ENCODE data around the gene ITPR3. TPM values are rescaled to one million over a fixed set of nuclear protein-coding genes. Genes with fewer than 3 reads are reported as not detected.

The ITPR3 gene
- total RNA-seq, 1 experiment from 2014 or later = 103 TPM

- Histone ChIP-seq H2AFZ (ENCODE audit: low read depth, low read length, poor library complexity, severe bottlenecking) (peak overlapping the region; percentile 46), H4K20me1 (ENCODE audit: insufficient read depth) (no peaks in the 10 kb centered on the region), H3K4me2 (ENCODE audit: low read length) (0 out of 2 replicates have a peak overlapping the region, but pooled peaks have one; percentile 11), H3K9me2 (ENCODE audit: insufficient read depth) (no peaks in the 10 kb centered on the region), H3K9ac (ENCODE audit: low read length) (no peak overlapping the region), H3K27me3 (ENCODE audit: insufficient read depth, low read length) (no peaks in the 10 kb centered on the region), H3K4me3 (replicated peaks in 1 of 2; ENCODE audit: low read depth in 1 of 2, low read length in 2 of 2) (no peak overlapping the region), H3K36me3 (ENCODE audit: control insufficient read depth in 1 of 2, insufficient read depth in 2 of 2, low read length in 2 of 2) (no peaks in the 10 kb centered on the region), H3K9me3 (ENCODE audit: control insufficient read depth in 1 of 2, insufficient read depth in 1 of 2, low read depth in 1 of 2, low read length in 2 of 2) (no peaks in the 10 kb centered on the region), H3K4me1 (ENCODE audit: control insufficient read depth in 1 of 2, insufficient read depth in 2 of 2, low read length in 2 of 2) (peaks cover 0 to 76% of the 10 kb centered on the region in 2 experiments; a peak in 3 of 4 replicates), H3K27ac (ENCODE audit: low read depth, low read length) (no peak overlapping the region), H3K79me2 (ENCODE audit: insufficient read depth, low read length) (no peaks in the 10 kb centered on the region)
- ATAC-seq (peak; percentile 80), DNase-seq (ENCODE audit: low read depth, low spot score) (peak; percentile 37)
- CTCF ChIA-PET = interaction anchor here (0.8 to 1.9 kb wide), 5 partner anchors 18 to 151 kb away, joined by 3 to 17 read pairs (median 4); partner anchors contain the start of gene BAK1
- no TSS peak for BruUV-seq (replicated peaks)
- intact Hi-C loops (cut with micrococcal nuclease) = no loop called here
- POLR2A ChIA-PET = interaction anchor here (0.9 kb wide), 1 partner anchor 27 kb away, joined by 3 read pairs; no protein-coding TSS in a partner anchor
- no peak for TF ChIP-seq ATF3 (IDR thresholded peaks at IDR 0.05)
- peak; percentile 63 to 68 (median 66); a peak in 5 of 6 replicates for TF ChIP-seq CTCF (IDR thresholded peaks at IDR 0.05 in 2 of 3, conservative IDR thresholded peaks at IDR 0.05 in 1 of 3; ENCODE audit: borderline replicate concordance in 1 of 3, insufficient read depth in 1 of 3, low read depth in 2 of 3, low read length in 2 of 3)
- TF ChIP-seq POLR2AphosphoS5 (IDR thresholded peaks at IDR 0.05; ENCODE audit: low read depth, low read length) = peak; percentile 32; the same call in 1 of the 2 replicates
- TF ChIP-seq CBX3 (IDR thresholded peaks at IDR 0.05; ENCODE audit: low read depth) = peak; percentile 89
- no peak for TF ChIP-seq CEBPB (IDR thresholded peaks at IDR 0.05; ENCODE audit: low read depth)
- TF ChIP-seq RAD21 (IDR thresholded peaks at IDR 0.05; ENCODE audit: low read depth) = peak; percentile 84
- TF ChIP-seq MAX (IDR thresholded peaks at IDR 0.05) = peak; percentile 56
- RAD21 ChIA-PET (ENCODE audit: low non-redundant PET in 1 of 2, low total read pairs in 2 of 2, uncharacterized antibody in 2 of 2, unreplicated experiment in 2 of 2) = interaction anchor here (1.3 to 1.9 kb wide), 2 partner anchors 18 kb away, joined by 4 to 14 read pairs; no protein-coding TSS in a partner anchor
These were observed 13.3 kb upstream of the ITPR3 start for GRCh38 chr6:33607784-33608161.
